HepG2 (cell line): ENCODE measurements around the gene C11orf86. TPM values are rescaled to one million over a fixed set of nuclear protein-coding genes. Genes with fewer than 3 reads are reported as not detected.

Source experiments
- HMGA1 ChIP-seq: sonication (generic); formaldehyde crosslinking; conservative IDR thresholded peaks from 2 replicates; pipeline ENCODE4 v1.4.0; 2020; ENCODE audit warnings: missing genetic modification reagents
- KMT2B ChIP-seq: IDR thresholded peaks from 2 replicates; pipeline ENCODE4 v1.6.1; 2016; ENCODE audit warnings: missing genetic modification reagents, missing compliant biosample characterization
- NFATC3 ChIP-seq: sonication (generic); formaldehyde crosslinking; IDR thresholded peaks from 2 replicates; pipeline ENCODE4 v1.5.1; 2020; ENCODE audit warnings: mild to moderate bottlenecking, missing genetic modification reagents
- PHB2 ChIP-seq: fragments of 450-650 bp; IDR thresholded peaks from 2 replicates; pipeline ENCODE4 v1.6.1; 2018; ENCODE audit not compliant: partially characterized antibody
- RFXAP ChIP-seq: sonication (generic); formaldehyde crosslinking; IDR thresholded peaks from 2 replicates; pipeline ENCODE4 v1.4.0; 2020; ENCODE audit warnings: missing genetic modification reagents, borderline replicate concordance
- RXRB ChIP-seq: IDR thresholded peaks from 2 replicates; pipeline ENCODE4 v1.6.1; 2016; ENCODE audit warnings: borderline replicate concordance, missing genetic modification reagents, missing compliant biosample characterization
- SMARCC2 ChIP-seq: fragments of 450-650 bp; IDR thresholded peaks from 2 replicates; pipeline ENCODE4 v1.6.1; 2017; ENCODE audit warnings: antibody characterized with exemption, mild to moderate bottlenecking
- SMYD3 ChIP-seq: sonication (generic); formaldehyde crosslinking; IDR thresholded peaks from 2 replicates; pipeline ENCODE4 v1.8.1; 2023; ENCODE audit warnings: mild to moderate bottlenecking, missing genetic modification reagents
- SOX5 ChIP-seq: IDR thresholded peaks from 2 replicates; pipeline ENCODE4 v1.6.1; 2016; ENCODE audit warnings: borderline replicate concordance
- SRSF1 ChIP-seq: fragments of 200-400 bp; formaldehyde crosslinking; optimal IDR thresholded peaks from 2 replicates; pipeline ENCODE3; 2017; ENCODE audit warnings: mild to moderate bottlenecking, low read depth, low read length, moderate library complexity
- ZBTB8A ChIP-seq: sonication (generic); formaldehyde crosslinking; IDR thresholded peaks from 2 replicates; pipeline ENCODE4 v1.4.0; 2020; ENCODE audit warnings: mild to moderate bottlenecking, low read depth, missing genetic modification reagents, borderline replicate concordance
- ZKSCAN1 ChIP-seq: fragments of 150-350 bp; IDR thresholded peaks from 2 replicates; pipeline ENCODE4 v1.6.1; 2014; ENCODE audit warnings: low read length
- ZMYM2 ChIP-seq: sonication (generic); formaldehyde crosslinking; IDR thresholded peaks from 2 replicates; pipeline ENCODE4 v1.8.0; 2022; ENCODE audit warnings: mild to moderate bottlenecking, missing genetic modification reagents
- ZNF235 ChIP-seq: sonication (generic); formaldehyde crosslinking; IDR thresholded peaks from 2 replicates; pipeline ENCODE4 v1.8.1; 2023; ENCODE audit warnings: mild to moderate bottlenecking, missing genetic modification reagents, borderline replicate concordance
- ZNF292 ChIP-seq: sonication (generic); formaldehyde crosslinking; IDR thresholded peaks from 2 replicates; pipeline ENCODE4 v1.8.1; 2022; ENCODE audit warnings: mild to moderate bottlenecking, low read depth, missing genetic modification reagents, borderline replicate concordance
- ZNF350 ChIP-seq: sonication (generic); formaldehyde crosslinking; IDR thresholded peaks from 2 replicates; pipeline ENCODE4 v1.4.0; 2020; ENCODE audit warnings: mild to moderate bottlenecking, low read depth, missing genetic modification reagents, borderline replicate concordance
- ZNF562 ChIP-seq: sonication (generic); formaldehyde crosslinking; IDR thresholded peaks from 2 replicates; pipeline ENCODE4 v1.8.0; 2022; ENCODE audit warnings: missing genetic modification reagents, borderline replicate concordance
- ZNF564 ChIP-seq: sonication (generic); formaldehyde crosslinking; IDR thresholded peaks from 2 replicates; pipeline ENCODE4 v1.8.1; 2023; ENCODE audit warnings: mild to moderate bottlenecking, missing genetic modification reagents
- ZNF713 ChIP-seq: sonication (generic); formaldehyde crosslinking; IDR thresholded peaks from 2 replicates; pipeline ENCODE4 v1.4.0; 2020; ENCODE audit warnings: mild to moderate bottlenecking, missing genetic modification reagents
- ZSCAN21 ChIP-seq: sonication (generic); formaldehyde crosslinking; IDR thresholded peaks from 2 replicates; pipeline ENCODE4 v1.8.0; 2022; ENCODE audit warnings: mild to moderate bottlenecking, missing genetic modification reagents, moderate library complexity, borderline replicate concordance
- polyA plus RNA-seq, 8 experiments: library from polyadenylated mRNA; depleted of rRNA in 3 of 8; stranded (reverse) in 7 of 8; unstranded in 1 of 8; fragments of >200 nt; fragmentation: Illumina TruSeq in 4 of 8; extraction: Trizol in 4 of 8; gene quantifications; 2 replicates each; pipeline versions ENCODE4 v1.2.1 to v1.2.3, GENCODE V29; 2011 to 2016; ENCODE audit warnings: low read depth in 4 of 8, missing spikeins in 1 of 8, mixed read lengths in 1 of 8; ENCODE audit not compliant: insufficient read depth in 1 of 8
- total RNA-seq, 5 experiments: library from RNA; depleted of rRNA; stranded (reverse); fragments of >200 nt; fragmentation: Illumina TruSeq; extraction: Trizol; gene quantifications; 2 replicates each; pipeline ENCODE4 v1.2.3, GENCODE V29; 2016; ENCODE audit warnings: low read depth in 1 of 5
- TF ChIP-seq, protein P1 (sequence below): sonication (generic); formaldehyde crosslinking; IDR thresholded peaks from 2 replicates; pipeline ENCODE4 v1.4.0; 2020; ENCODE audit warnings: mild to moderate bottlenecking, missing genetic modification reagents
- TF ChIP-seq, protein P2 (sequence below), 2 experiments: sonication (generic) in 1 of 2; formaldehyde crosslinking in 1 of 2; IDR thresholded peaks; 2 replicates each; pipeline versions ENCODE4 v1.4.0 to v1.6.1; 2016 to 2020; ENCODE audit warnings: borderline replicate concordance in 1 of 2, low read depth in 1 of 2, mild to moderate bottlenecking in 1 of 2, missing genetic modification reagents in 1 of 2

Gene C11orf86
- total and polyA plus RNA-seq, 2 of the 13 experiments (the other 11 are each of a cell fraction or from before 2014, with no cell fraction given), result 0.11 to 0.18 TPM

DNA sequence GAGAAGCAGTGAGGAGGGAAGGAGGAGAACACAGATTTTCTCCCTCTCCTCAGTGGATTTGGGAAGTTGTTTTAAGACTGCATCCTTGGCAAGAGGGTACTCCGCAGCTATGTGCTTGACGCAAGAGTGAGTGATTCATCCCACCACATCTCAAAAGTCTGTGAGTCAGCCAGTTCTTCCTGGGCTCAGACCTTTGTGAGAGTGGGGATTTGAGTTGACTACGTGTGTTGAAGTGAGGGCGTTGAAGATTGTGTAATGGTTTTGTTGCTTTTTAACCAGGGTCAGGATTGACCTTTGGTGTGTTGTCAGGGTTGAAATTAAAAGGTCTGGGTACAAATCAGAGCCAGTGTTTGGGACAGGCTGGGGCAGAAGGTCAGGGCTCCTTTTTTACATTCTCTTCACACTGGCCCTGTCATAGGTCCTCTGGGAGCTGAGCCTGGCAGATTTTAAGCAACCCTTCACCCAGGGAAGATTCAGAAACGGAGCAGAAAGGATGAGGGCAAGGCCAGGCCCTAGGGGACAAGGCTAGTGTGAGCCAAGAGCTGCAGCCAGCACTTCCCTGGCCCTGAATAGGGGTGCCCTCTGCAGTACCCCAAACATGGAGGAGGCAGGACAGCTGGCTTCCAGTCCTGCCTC, 4.2 kb upstream of the C11orf86 start (continued):
- TF ChIP-seq, protein P1, sequence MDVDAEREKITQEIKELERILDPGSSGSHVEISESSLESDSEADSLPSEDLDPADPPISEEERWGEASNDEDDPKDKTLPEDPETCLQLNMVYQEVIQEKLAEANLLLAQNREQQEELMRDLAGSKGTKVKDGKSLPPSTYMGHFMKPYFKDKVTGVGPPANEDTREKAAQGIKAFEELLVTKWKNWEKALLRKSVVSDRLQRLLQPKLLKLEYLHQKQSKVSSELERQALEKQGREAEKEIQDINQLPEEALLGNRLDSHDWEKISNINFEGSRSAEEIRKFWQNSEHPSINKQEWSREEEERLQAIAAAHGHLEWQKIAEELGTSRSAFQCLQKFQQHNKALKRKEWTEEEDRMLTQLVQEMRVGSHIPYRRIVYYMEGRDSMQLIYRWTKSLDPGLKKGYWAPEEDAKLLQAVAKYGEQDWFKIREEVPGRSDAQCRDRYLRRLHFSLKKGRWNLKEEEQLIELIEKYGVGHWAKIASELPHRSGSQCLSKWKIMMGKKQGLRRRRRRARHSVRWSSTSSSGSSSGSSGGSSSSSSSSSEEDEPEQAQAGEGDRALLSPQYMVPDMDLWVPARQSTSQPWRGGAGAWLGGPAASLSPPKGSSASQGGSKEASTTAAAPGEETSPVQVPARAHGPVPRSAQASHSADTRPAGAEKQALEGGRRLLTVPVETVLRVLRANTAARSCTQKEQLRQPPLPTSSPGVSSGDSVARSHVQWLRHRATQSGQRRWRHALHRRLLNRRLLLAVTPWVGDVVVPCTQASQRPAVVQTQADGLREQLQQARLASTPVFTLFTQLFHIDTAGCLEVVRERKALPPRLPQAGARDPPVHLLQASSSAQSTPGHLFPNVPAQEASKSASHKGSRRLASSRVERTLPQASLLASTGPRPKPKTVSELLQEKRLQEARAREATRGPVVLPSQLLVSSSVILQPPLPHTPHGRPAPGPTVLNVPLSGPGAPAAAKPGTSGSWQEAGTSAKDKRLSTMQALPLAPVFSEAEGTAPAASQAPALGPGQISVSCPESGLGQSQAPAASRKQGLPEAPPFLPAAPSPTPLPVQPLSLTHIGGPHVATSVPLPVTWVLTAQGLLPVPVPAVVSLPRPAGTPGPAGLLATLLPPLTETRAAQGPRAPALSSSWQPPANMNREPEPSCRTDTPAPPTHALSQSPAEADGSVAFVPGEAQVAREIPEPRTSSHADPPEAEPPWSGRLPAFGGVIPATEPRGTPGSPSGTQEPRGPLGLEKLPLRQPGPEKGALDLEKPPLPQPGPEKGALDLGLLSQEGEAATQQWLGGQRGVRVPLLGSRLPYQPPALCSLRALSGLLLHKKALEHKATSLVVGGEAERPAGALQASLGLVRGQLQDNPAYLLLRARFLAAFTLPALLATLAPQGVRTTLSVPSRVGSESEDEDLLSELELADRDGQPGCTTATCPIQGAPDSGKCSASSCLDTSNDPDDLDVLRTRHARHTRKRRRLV (CRISPR knock-in tag), result no peak
- no peak for TF ChIP-seq PHB2
- no peak for TF ChIP-seq SMARCC2
- peak; percentile 87; the same call in 1 of the 2 replicates for TF ChIP-seq ZNF292 (CRISPR knock-in tag)
- TF ChIP-seq NFATC3 (CRISPR knock-in tag), result peak; percentile 45; the same call in 1 of the 2 replicates
- TF ChIP-seq SOX5 (CRISPR knock-in tag), result peak; percentile 91
- TF ChIP-seq RXRB (CRISPR knock-in tag), result peak; percentile 96
- peak; percentile 100 for TF ChIP-seq ZNF564 (CRISPR knock-in tag)
- TF ChIP-seq ZBTB8A, result no peak
- no peak for TF ChIP-seq ZNF235 (CRISPR knock-in tag)
- TF ChIP-seq HMGA1 (CRISPR knock-in tag), result no peak
- TF ChIP-seq SMYD3 (CRISPR knock-in tag), result no peak
- peak; percentile 92; the same call in 1 of the 2 replicates for TF ChIP-seq ZNF350 (CRISPR knock-in tag)
- no peak for TF ChIP-seq ZNF562
- 0 out of 2 replicates have a peak, but pooled peaks have one; percentile 38 for TF ChIP-seq KMT2B
- 0 out of 2 replicates have a peak, but pooled peaks have one; percentile 48 for TF ChIP-seq RFXAP (CRISPR knock-in tag)
- peak; percentile 69; the same call in 1 of the 2 replicates for TF ChIP-seq ZMYM2 (CRISPR knock-in tag)
- no peak for TF ChIP-seq ZSCAN21 (CRISPR knock-in tag)
- TF ChIP-seq, protein P2, sequence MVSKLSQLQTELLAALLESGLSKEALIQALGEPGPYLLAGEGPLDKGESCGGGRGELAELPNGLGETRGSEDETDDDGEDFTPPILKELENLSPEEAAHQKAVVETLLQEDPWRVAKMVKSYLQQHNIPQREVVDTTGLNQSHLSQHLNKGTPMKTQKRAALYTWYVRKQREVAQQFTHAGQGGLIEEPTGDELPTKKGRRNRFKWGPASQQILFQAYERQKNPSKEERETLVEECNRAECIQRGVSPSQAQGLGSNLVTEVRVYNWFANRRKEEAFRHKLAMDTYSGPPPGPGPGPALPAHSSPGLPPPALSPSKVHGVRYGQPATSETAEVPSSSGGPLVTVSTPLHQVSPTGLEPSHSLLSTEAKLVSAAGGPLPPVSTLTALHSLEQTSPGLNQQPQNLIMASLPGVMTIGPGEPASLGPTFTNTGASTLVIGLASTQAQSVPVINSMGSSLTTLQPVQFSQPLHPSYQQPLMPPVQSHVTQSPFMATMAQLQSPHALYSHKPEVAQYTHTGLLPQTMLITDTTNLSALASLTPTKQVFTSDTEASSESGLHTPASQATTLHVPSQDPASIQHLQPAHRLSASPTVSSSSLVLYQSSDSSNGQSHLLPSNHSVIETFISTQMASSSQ (IDR thresholded peaks at IDR 0.05; ENCODE audit: low read depth), result peak; percentile 92
- TF ChIP-seq, protein P2 (CRISPR knock-in tag; IDR thresholded peaks at IDR 0.05; ENCODE audit: borderline replicate concordance), result peak; percentile 97
- no peak for TF ChIP-seq ZNF713 (CRISPR knock-in tag)
- no peak for TF ChIP-seq ZKSCAN1
- no peak for TF ChIP-seq SRSF1
